Heart left ventricle (tissue), 13 donors: ENCODE results near the gene ABLIM1.

ENCODE experiments used
- POLR2A ChIP-seq, 2 donors: fragments of 450-650 bp; IDR thresholded peaks; one replicate each; pipeline ENCODE4 v1.6.1; 2017; ENCODE audit warnings: antibody characterized with exemption in 2 of 2, mild to moderate bottlenecking in 2 of 2, moderate library complexity in 2 of 2
- TF ChIP-seq, protein P1 (sequence below), 12 donors: fragments of 200-600 bp; sonication (generic) in 4 of 12; IDR thresholded peaks; one replicate each; pipeline versions ENCODE4 v1.5.0 to v1.8.0; 2018 to 2022; ENCODE audit warnings: antibody characterized with exemption in 12 of 12, mild to moderate bottlenecking in 5 of 12
- donor health status: ischemic (EF 13 %, LVEDD 7.1; RV severe dilation, severe dysfunction).
- donor health status: DM: no; HTN: yes; CAD: no.
- donor health status: DM: no; HTN: no; CAD: no.
- donor health status: ischemic (EF 25% LVEDD 6.9; RV normal size, moderate dysfunction).
- donor health status: ischemic (EF 25% LVEDD 5.7; RV mildly dilated, moderate dysfunction).
- donor health status: ischemic (EF 35%, LVEDD 5.7; RV mildly dilated, moderate dysfunction).
- donor health status: nonischemic (EF 11% LVEDD 7.7; RV severe dilation, severe dysfunction).
- donor health status: DM: yes; HTN: yes; CAD: no.
- donor health status: PGD.
- donor health status: ischemic (EF 29% LVEDD 5.4; RV normal size, mild dysfunction).
- donor health status: nonischemic (EF 23%, LVEDD 6.1; RV moderate dilation, normal function).

DNA sequence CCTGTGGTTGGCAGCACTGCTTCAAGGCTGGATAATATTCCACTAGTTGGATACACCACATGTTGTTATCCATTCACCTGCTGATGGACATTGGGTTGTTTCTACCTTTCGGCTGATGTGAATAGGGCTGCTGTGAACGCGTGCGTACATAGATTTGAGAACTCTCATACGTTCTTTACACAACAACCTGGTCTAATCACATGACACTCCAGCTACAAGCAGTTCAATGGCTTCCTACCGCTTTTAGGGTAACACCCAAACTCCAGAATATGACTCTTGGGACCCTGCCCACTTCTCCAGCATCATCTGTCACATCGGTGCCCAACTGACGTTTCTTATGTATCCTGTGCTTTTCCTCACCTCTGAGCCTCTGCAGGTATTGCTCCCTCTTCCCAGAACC, 114.6 kb downstream of the ABLIM1 start:
- TF ChIP-seq, protein P1, sequence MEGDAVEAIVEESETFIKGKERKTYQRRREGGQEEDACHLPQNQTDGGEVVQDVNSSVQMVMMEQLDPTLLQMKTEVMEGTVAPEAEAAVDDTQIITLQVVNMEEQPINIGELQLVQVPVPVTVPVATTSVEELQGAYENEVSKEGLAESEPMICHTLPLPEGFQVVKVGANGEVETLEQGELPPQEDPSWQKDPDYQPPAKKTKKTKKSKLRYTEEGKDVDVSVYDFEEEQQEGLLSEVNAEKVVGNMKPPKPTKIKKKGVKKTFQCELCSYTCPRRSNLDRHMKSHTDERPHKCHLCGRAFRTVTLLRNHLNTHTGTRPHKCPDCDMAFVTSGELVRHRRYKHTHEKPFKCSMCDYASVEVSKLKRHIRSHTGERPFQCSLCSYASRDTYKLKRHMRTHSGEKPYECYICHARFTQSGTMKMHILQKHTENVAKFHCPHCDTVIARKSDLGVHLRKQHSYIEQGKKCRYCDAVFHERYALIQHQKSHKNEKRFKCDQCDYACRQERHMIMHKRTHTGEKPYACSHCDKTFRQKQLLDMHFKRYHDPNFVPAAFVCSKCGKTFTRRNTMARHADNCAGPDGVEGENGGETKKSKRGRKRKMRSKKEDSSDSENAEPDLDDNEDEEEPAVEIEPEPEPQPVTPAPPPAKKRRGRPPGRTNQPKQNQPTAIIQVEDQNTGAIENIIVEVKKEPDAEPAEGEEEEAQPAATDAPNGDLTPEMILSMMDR (IDR thresholded peaks at IDR 0.05) = no peak
- TF ChIP-seq POLR2A (IDR thresholded peaks at IDR 0.05) = no peak
